PC-3 (cell line): Measurements from ENCODE around the gene PACS1.

Source experiments
- CTCF ChIP-seq: fragments of 300-600 bp; sonication (generic); conservative IDR thresholded peaks from 2 replicates; pipeline ENCODE4 v1.5.1; 2017; ENCODE audit warnings: antibody characterized with exemption, low read depth, mild to moderate bottlenecking, low read length
- EZH2 ChIP-seq: fragments of 300-600 bp; sonication (generic); IDR thresholded peaks from one replicate; pipeline ENCODE4 v1.6.1; 2017; ENCODE audit warnings: antibody characterized with exemption, mild to moderate bottlenecking, low read length; ENCODE audit not compliant: unreplicated experiment
- EZH2phosphoT487 ChIP-seq: fragments of 300-600 bp; sonication (generic); IDR thresholded peaks from 2 replicates; pipeline ENCODE4 v1.6.1; 2018; ENCODE audit warnings: mild to moderate bottlenecking, antibody characterized with exemption, low read length, borderline replicate concordance

DNA sequence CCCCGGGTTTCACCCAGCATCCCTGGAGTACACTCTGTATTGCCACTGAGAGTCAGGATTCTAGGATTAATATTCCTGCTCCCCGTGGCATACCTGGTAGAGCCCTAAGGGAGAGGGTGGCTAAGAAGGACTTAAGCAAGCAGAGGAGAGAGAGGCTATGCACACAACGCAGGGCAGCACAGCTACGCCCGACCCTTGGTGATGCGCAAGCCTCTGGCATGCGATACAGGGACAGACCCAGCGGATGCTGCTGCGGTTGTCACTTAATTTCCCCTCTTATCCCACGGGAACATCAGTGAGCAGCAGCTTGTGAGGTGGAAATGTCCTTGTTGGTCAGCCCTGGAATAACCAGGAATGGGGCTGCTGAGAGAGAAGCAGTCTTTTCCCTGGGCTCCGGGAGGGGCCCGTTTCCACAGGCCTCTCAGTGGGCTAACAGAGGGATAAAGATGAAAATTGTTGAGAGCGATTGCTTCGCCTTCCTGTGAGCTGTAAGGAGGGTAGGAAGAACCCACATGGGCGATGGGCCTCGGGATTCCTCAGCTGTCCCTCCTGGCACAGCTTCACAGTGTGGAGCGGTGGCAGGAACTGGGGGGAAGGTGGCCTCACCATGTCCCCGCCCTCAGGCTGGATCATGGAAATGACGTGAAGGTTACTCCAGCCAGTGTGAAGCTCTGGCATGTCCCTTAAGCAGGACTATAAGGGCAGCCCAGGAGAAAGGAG, 149.9 kb downstream of the PACS1 start:
- TF ChIP-seq CTCF (no peak), EZH2 (no peak), EZH2phosphoT487 (no peak)
